H1 (cell line): Measurements from ENCODE around the gene FAM168B. TPM values are rescaled to one million over a fixed set of nuclear protein-coding genes. Genes with fewer than 3 reads are reported as not detected.

Source experiments
- CTCF ChIA-PET: fragments of 300-600 bp; sonication (Branson Sonifier 250); formaldehyde crosslinking; loops from one replicate; lab custom pipeline; 2021; ENCODE audit not compliant: partially characterized antibody; lab: Charles Lee
- POLR2A ChIA-PET: fragments of 300-600 bp; sonication (Branson Sonifier 250); formaldehyde crosslinking; loops from one replicate; lab custom pipeline; 2021; ENCODE audit warnings: inconsistent platforms; ENCODE audit not compliant: partially characterized antibody; lab: Charles Lee
- DNase-seq, 2 experiments: peaks; one replicate each; pipeline versions ENCODE4 v3.0.0 to v3.0.0-alpha.2; 2010 to 2022; ENCODE audit warnings: low spot score in 2 of 2, low read depth in 1 of 2, mixed read lengths in 1 of 2
- FAIRE-seq: peaks from 2 replicates; lab custom pipeline; 2011; peaks lifted over from hg19 to GRCh38; lab: Jason Lieb, UNC
- H2AFZ ChIP-seq: 2 replicates; pipeline ENCODE4 v1.8.1; 2012; ENCODE audit warnings: low read length, inconsistent platforms
- H2AK5ac ChIP-seq: 2 replicates; pipeline ENCODE4 v1.6.1; 2013; ENCODE audit warnings: low read depth, low read length
- H2BK120ac ChIP-seq: replicated peaks from 2 replicates; pipeline ENCODE3; 2013; ENCODE audit warnings: low read depth, low read length, inconsistent platforms
- H2BK12ac ChIP-seq: 2 replicates; pipeline ENCODE4 v1.6.1; 2013; ENCODE audit warnings: low read depth, low read length
- H2BK15ac ChIP-seq: 2 replicates; pipeline ENCODE4 v1.6.1; 2013; ENCODE audit warnings: low read length
- H2BK20ac ChIP-seq: 2 replicates; pipeline ENCODE4 v1.6.1; 2013; ENCODE audit warnings: low read length
- H2BK5ac ChIP-seq: 2 replicates; pipeline ENCODE4 v1.6.1; 2013; ENCODE audit warnings: low read depth, low read length
- H3K14ac ChIP-seq: 2 replicates; pipeline ENCODE4 v1.6.1; 2013; ENCODE audit warnings: inconsistent platforms; ENCODE audit not compliant: insufficient read length
- H3K18ac ChIP-seq: 2 replicates; pipeline ENCODE4 v1.6.1; 2013; ENCODE audit warnings: low read length; ENCODE audit errors: extremely low read depth
- H3K23ac ChIP-seq: 2 replicates; pipeline ENCODE4 v1.6.1; 2013; ENCODE audit warnings: inconsistent platforms; ENCODE audit not compliant: insufficient read length
- H3K23me2 ChIP-seq: 2 replicates; pipeline ENCODE4 v1.6.1; 2013; ENCODE audit warnings: low read depth, low read length
- H3K27ac ChIP-seq: 2 replicates; pipeline ENCODE4 v1.6.1; 2011; ENCODE audit warnings: low read depth, low read length, inconsistent platforms
- H3K27me3 ChIP-seq, 4 experiments: replicated peaks in 1 of 4; 1 replicate in 1 of 4; 2 replicates in 3 of 4; pipeline versions ENCODE4 v1.6.1 to v1.8.1; 2011 to 2013; ENCODE audit warnings: low read length in 3 of 4, mild to moderate bottlenecking in 3 of 4, inconsistent platforms in 2 of 4, mixed read lengths in 2 of 4, moderate library complexity in 1 of 4; ENCODE audit not compliant: control insufficient read depth in 3 of 4, insufficient read depth in 3 of 4; ENCODE audit errors: extremely low read depth in 1 of 4
- H3K36me3 ChIP-seq, 4 experiments: 2 replicates each; pipeline versions ENCODE4 v1.6.1 to v1.8.1; 2011 to 2013; ENCODE audit warnings: mild to moderate bottlenecking in 4 of 4, low read length in 3 of 4, moderate library complexity in 2 of 4, control low read depth in 1 of 4, inconsistent platforms in 1 of 4; ENCODE audit not compliant: insufficient read depth in 4 of 4, control insufficient read depth in 2 of 4
- H3K4ac ChIP-seq: replicated peaks from 2 replicates; pipeline ENCODE3; 2013; ENCODE audit warnings: low read length, low read depth, mixed read lengths, inconsistent platforms; ENCODE audit not compliant: insufficient read length
- H3K4me1 ChIP-seq, 4 experiments: replicated peaks in 1 of 4; 1 replicate in 1 of 4; 2 replicates in 3 of 4; pipeline versions ENCODE4 v1.6.1 to v1.8.1; 2011 to 2013; ENCODE audit warnings: low read length in 3 of 4, inconsistent platforms in 2 of 4, mixed read lengths in 1 of 4; ENCODE audit not compliant: insufficient read depth in 4 of 4, control insufficient read depth in 3 of 4
- H3K4me2 ChIP-seq, 2 experiments: 2 replicates each; pipeline versions ENCODE4 v1.6.1 to v1.8.1; 2011 to 2013; ENCODE audit warnings: low read depth in 2 of 2, low read length in 2 of 2, control low read depth in 1 of 2, inconsistent platforms in 1 of 2, mild to moderate bottlenecking in 1 of 2; ENCODE audit not compliant: insufficient read depth in 1 of 2
- H3K4me3 ChIP-seq, 4 experiments: fragments of 200-600, 300-600 bp in 1 of 4; sonication (generic), shearing (Covaris generic), sonication (Bioruptor Twin) in 1 of 4; 2 replicates each; pipeline versions ENCODE4 v1.5.1 to v1.8.1; 2011 to 2016; ENCODE audit warnings: low read length in 4 of 4, low read depth in 3 of 4, control low read depth in 2 of 4, inconsistent platforms in 2 of 4, mild to moderate bottlenecking in 2 of 4, mixed read lengths in 1 of 4, moderate library complexity in 1 of 4; ENCODE audit not compliant: insufficient read depth in 2 of 4; ENCODE audit errors: extremely low read depth in 1 of 4
- H3K56ac ChIP-seq: replicated peaks from 2 replicates; pipeline ENCODE3; 2013; ENCODE audit warnings: low read depth, mild to moderate bottlenecking, mixed read lengths, low read length, inconsistent platforms; ENCODE audit not compliant: insufficient read length
- H3K79me1 ChIP-seq: 2 replicates; pipeline ENCODE4 v1.6.1; 2013; ENCODE audit warnings: low read depth, low read length, control low read depth
- H3K79me2 ChIP-seq, 2 experiments: 2 replicates each; pipeline versions ENCODE4 v1.6.1 to v1.8.1; 2012 to 2013; ENCODE audit warnings: low read length in 2 of 2, mild to moderate bottlenecking in 2 of 2, inconsistent platforms in 1 of 2; ENCODE audit not compliant: insufficient read depth in 2 of 2, control insufficient read depth in 1 of 2
- H3K9ac ChIP-seq, 4 experiments: replicated peaks in 1 of 4; 1 replicate in 1 of 4; 2 replicates in 3 of 4; pipeline versions ENCODE4 v1.6.1 to v1.8.1; 2011 to 2013; ENCODE audit warnings: low read depth in 3 of 4, low read length in 3 of 4, control low read depth in 2 of 4, mild to moderate bottlenecking in 2 of 4, moderate library complexity in 2 of 4, inconsistent platforms in 1 of 4; ENCODE audit errors: extremely low read depth in 1 of 4
- H3K9me3 ChIP-seq, 2 experiments: 2 replicates each; pipeline versions ENCODE4 v1.6.1 to v1.8.1; 2012 to 2013; ENCODE audit warnings: mild to moderate bottlenecking in 2 of 2, moderate library complexity in 2 of 2, control low read depth in 1 of 2, inconsistent platforms in 1 of 2, low read depth in 1 of 2, low read length in 1 of 2, mixed read lengths in 1 of 2; ENCODE audit not compliant: insufficient read depth in 2 of 2
- H4K20me1 ChIP-seq, 2 experiments: replicated peaks in 1 of 2; 2 replicates each; pipeline versions ENCODE3 to v1.8.1; 2011 to 2013; ENCODE audit warnings: inconsistent platforms in 2 of 2, low read length in 2 of 2, mild to moderate bottlenecking in 1 of 2; ENCODE audit not compliant: insufficient read depth in 2 of 2, control insufficient read depth in 1 of 2
- H4K5ac ChIP-seq: 2 replicates; pipeline ENCODE4 v1.6.1; 2013; ENCODE audit warnings: low read length, low read depth, mixed read lengths, inconsistent platforms; ENCODE audit not compliant: insufficient read length
- H4K8ac ChIP-seq: 2 replicates; pipeline ENCODE4 v1.8.0; 2013; ENCODE audit warnings: mild to moderate bottlenecking, moderate library complexity, low read length, inconsistent platforms; ENCODE audit not compliant: insufficient read depth; ENCODE audit errors: extremely low read depth
- H4K91ac ChIP-seq: replicated peaks from 2 replicates; pipeline ENCODE3; 2013; ENCODE audit warnings: low read length, mixed read lengths, inconsistent platforms; ENCODE audit not compliant: insufficient read length
- BRCA1 ChIP-seq: IDR thresholded peaks from 2 replicates; pipeline ENCODE4 v1.6.1; 2012; ENCODE audit warnings: low read depth, low read length, improper control_type of control experiment
- CEBPB ChIP-seq: IDR thresholded peaks from 2 replicates; pipeline ENCODE4 v1.6.1; 2012; ENCODE audit warnings: low read depth, low read length
- CHD1 ChIP-seq: IDR thresholded peaks from 2 replicates; pipeline ENCODE4 v1.6.1; 2012; ENCODE audit warnings: low read depth, low read length, improper control_type of control experiment
- JUN ChIP-seq: IDR thresholded peaks from 2 replicates; pipeline ENCODE4 v1.6.1; 2011; ENCODE audit warnings: low read depth, mild to moderate bottlenecking, improper control_type of control experiment, low read length
- KDM1A ChIP-seq: fragments of 200-600, 300-600 bp; sonication (generic); IDR thresholded peaks from 2 replicates; pipeline ENCODE4 v1.7.1; 2016; ENCODE audit warnings: mild to moderate bottlenecking, low read length, borderline replicate concordance
- NANOG ChIP-seq: IDR thresholded peaks from 2 replicates; pipeline ENCODE4 v1.6.1; 2011; ENCODE audit warnings: low read length, low read depth, mild to moderate bottlenecking, inconsistent platforms; ENCODE audit not compliant: insufficient read depth, poor library complexity, severe bottlenecking
- POU5F1 ChIP-seq: IDR thresholded peaks from 2 replicates; pipeline ENCODE4 v1.6.1; 2011; ENCODE audit warnings: low read depth, mild to moderate bottlenecking, low read length, moderate library complexity
- RXRA ChIP-seq: IDR thresholded peaks from 2 replicates; pipeline ENCODE4 v1.6.1; 2011; ENCODE audit warnings: low read depth, mild to moderate bottlenecking, low read length, moderate library complexity; ENCODE audit not compliant: insufficient read depth
- SRF ChIP-seq: IDR thresholded peaks from 2 replicates; pipeline ENCODE4 v1.6.1; 2011; ENCODE audit warnings: mild to moderate bottlenecking, low read depth, low read length, moderate library complexity
- WGBS, 2 experiments: shearing (Covaris generic) in 1 of 2; methylation state at CpG; one replicate each; pipeline versions ENCODE4 v1.1.6 to v1.1.7; 2013 to 2015; ENCODE audit warnings: low lambda C conversion rate in 2 of 2, mixed read lengths in 2 of 2, inconsistent platforms in 1 of 2, low coverage in 1 of 2, missing lambda C conversion rate in 1 of 2; ENCODE audit not compliant: insufficient replicate concordance in 2 of 2, insufficient coverage in 1 of 2, insufficient read length in 1 of 2; ENCODE audit errors: extremely low coverage in 1 of 2, missing lambda C conversion rate in 1 of 2; 5-methylcytosine and 5-hydroxymethylcytosine counted together
- polyA plus RNA-seq, 7 experiments: library from polyadenylated mRNA; depleted of rRNA in 3 of 7; stranded (reverse) in 5 of 7; unstranded in 2 of 7; fragments of >200 nt in 5 of 7; fragments of 200-250 nt in 2 of 7; gene quantifications; 1 replicate in 5 of 7; 2 replicates in 1 of 7; 4 replicates in 1 of 7; pipeline versions ENCODE4 v1.2.1 to v1.2.3, GENCODE V29; 2011 to 2013; ENCODE audit warnings: missing spikeins in 2 of 7, mixed read lengths in 2 of 7
- total RNA-seq: library from RNA; stranded (reverse); fragmentation: NEBNext Ultra II Directional; extraction: Animal tissue kit (Norgen Biotek cat#: 25700); gene quantifications from 2 replicates; pipeline ENCODE4 v1.2.1, GENCODE V29; 2021

FAM168B gene
- total and polyA plus RNA-seq, 2 of the 8 experiments (the other 6 are each of a cell fraction or from before 2014, with no cell fraction given), result 61.9 to 123 TPM

- CTCF ChIA-PET, result no interaction called here
- no peak for TF ChIP-seq KDM1A
- no peak for TF ChIP-seq NANOG
- TF ChIP-seq RXRA, result no peak
- TF ChIP-seq CHD1, result no peak
- TF ChIP-seq CEBPB, result no peak
- TF ChIP-seq JUN, result no peak
- no peak for TF ChIP-seq BRCA1
- no peak for TF ChIP-seq POU5F1
- no peak for TF ChIP-seq SRF
Measured at GRCh38 chr2:131126436-131126835, 33.2 kb upstream of the FAM168B start.

More at GRCh38 chr2:131126436-131126835, 33.2 kb upstream of the FAM168B start:
- POLR2A ChIA-PET, result no interaction called here
- Histone ChIP-seq H4K91ac (no peak overlapping the region), H3K9ac (no peak overlapping the region), H3K27ac (no peak overlapping the region), H3K23ac (no peak overlapping the region), H3K36me3 (peaks cover 6 to 60% (median 23%) of the 10 kb centered on the region in 4 experiments; a peak in 7 of 8 replicates), H3K4me3 (no peak overlapping the region), H3K4me2 (no peak overlapping the region), H3K23me2 (no peaks in the 10 kb centered on the region), H3K79me1 (peaks cover 12% of the 10 kb centered on the region), H3K79me2 (peaks cover 8 to 23% of the 10 kb centered on the region in 2 experiments), H3K9me3 (no peaks in the 10 kb centered on the region; a peak in 1 of 4 replicates), H2AK5ac (no peak overlapping the region), H2BK12ac (no peak overlapping the region), H2BK20ac (no peak overlapping the region), H4K5ac (no peak overlapping the region), H3K56ac (no peak overlapping the region), H2BK5ac (no peak overlapping the region), H3K14ac (no peak overlapping the region), H2AFZ (no peak overlapping the region), H3K27me3 (peaks cover 0 to 8% (median 0%) of the 10 kb centered on the region in 4 experiments; a peak in 1 of 7 replicates), H3K18ac (no peak overlapping the region), H4K20me1 (peaks cover 22 to 27% of the 10 kb centered on the region in 2 experiments), H4K8ac (no peak overlapping the region), H3K4ac (no peak overlapping the region), H2BK120ac (no peak overlapping the region), H3K4me1 (no peaks in the 10 kb centered on the region), H2BK15ac (no peak overlapping the region)
- WGBS, 2 experiments, result 93% methylated on average over 5 of the region's 5 CpGs; no CpG with 5 or more reads in 1 of the 2 experiments
- DNase-seq (no peak), FAIRE-seq (no peak)
